Activated CD8-positive, alpha-beta memory T cell treated with anti-CD3 and anti-CD28 coated beads, Interleukin-2, amount 50 U/mL, for 48 hours (primary cell): ENCODE data around the gene CST9L.

ENCODE experiments used
- DNase-seq: peaks from one replicate; pipeline ENCODE4 v3.0.0-alpha.2; 2020

CST9L gene

DNA sequence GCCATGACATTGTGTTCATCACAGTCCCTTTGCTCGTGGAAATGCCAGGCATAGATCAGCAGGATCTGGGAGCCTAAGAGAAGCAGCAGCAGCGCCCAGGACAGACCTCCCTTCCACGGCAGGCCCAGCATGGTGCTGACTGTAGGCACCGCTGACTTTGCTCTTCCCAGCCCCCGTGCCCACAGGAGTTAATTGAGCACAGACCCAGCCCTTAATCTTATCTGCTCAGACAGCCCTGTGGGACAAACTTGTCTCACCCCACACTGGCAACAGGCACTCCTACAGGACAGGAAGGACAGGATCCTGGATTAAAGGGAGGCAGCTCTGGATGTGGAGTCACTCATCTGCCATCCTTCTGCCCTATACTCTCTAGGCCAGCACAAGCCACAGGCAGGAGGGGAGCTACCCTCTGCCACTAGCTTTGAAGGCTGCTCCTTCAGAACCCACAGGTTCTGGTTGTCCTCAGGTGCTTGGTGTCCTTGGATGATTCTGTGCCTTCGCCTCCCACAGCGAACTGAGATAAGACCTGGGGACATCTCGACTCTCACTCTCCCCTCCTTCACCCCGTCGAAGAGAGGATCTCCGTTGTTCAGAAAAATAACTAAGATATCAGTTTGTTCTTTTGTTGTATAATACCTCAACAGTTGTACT lies at the start of gene CST9L:
Gene CST9L (minus strand): TSS at position 165 of the 651 bp plus-strand sequence. CDS start 34 bp downstream, at position 131.
- DNase-seq, result no peak

DNA sequence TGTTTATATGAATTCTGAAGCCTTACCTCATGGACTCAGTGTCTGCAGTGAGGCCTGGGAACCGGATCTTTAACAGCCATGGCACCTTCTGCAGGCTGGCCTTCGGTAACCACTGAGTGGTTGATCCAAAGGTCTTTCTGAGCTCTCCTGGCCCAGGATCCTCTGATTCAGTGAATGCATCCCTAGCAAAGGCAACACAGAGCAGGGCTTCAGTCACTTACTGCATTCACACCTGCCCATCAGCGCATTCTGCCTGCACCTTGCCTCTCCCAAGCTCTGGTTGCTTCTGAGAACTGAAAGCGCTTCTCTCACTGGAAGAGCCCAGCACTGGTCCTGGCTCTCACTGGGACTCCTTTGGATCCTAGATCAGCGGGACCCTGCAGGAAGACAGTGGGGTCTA lies 45.9 kb upstream of the CST9L start:
- DNase-seq, result no peak

DNA sequence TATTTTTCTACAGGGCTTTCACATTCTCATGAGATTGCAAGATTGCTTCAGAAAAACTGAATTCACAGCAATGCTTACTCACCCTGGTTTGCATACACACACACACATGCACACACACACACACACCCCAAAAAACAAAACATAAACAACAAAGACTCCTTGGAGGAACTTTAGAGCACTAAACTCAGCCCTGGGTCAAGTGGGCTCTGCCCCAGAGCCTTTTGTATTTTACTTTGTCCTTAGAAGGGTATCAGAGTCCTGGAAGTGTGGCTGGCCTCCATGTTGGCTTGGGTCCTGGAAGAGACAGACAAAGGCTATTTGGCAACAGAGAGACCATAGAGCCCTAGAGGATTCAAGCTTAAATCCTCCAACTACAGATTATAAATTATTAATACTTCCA lies 45.4 kb upstream of the CST9L start:
- DNase-seq, result no peak

GRCh38 chr20:23612396-23612795 lies 44.1 kb upstream of the CST9L start:
- no peak for DNase-seq

GRCh38 chr20:23609486-23610109 lies 41.3 kb upstream of the CST9L start:
- DNase-seq, result no peak

GRCh38 chr20:23608251-23608846 lies 40.1 kb upstream of the CST9L start:
- no peak for DNase-seq

DNA sequence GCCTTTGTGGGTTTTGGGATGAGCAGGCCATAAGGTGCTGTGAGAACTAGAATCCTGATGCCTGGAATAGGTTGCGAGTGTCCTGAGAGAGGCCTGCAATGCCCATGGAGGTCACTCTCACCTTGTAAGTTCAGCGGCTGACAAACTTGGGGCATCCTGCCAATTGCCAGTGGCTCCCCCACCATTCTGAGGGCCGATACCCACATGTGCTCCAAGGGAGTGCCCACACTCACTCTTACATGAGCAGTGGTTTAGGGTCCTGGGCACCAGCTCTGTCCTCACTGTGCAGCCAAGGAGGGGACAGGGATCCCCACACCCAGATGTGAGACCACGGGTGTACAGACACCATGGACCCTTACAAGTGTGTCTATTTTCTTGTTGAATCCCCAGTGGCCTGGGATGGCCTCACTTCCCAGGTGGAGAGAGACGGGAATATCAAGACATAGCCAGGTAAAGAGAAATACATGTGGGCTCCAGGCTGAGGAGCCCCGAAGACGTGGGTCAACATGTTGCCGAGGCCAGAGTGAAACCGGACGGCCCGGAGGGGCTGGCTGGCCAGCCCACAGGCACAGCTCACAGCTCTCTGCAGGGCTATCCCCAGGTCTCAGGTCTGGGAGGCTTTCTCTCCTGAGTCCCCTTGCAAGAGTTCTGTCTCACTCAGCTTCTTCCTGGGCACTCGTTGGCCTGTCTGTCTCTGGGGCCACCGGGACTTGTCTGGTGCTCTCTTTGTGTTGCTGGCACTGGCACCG lies 39.4 kb upstream of the CST9L start:
- DNase-seq, result no peak

GRCh38 chr20:23606652-23607049 lies 38.4 kb upstream of the CST9L start:
- peak; percentile 84 for DNase-seq

- no peak for DNase-seq
Measured at GRCh38 chr20:23605867-23606651, 37.8 kb upstream of the CST9L start, which contains the start of gene CST9. Gene CST9 (minus strand): TSS chr20:23605917. CDS start chr20:23605864, 53 bp downstream.

- no peak for DNase-seq
Measured at GRCh38 chr20:23604306-23604705, 36.0 kb upstream of the CST9L start.

GRCh38 chr20:23603321-23603720 lies 35.0 kb upstream of the CST9L start:
- no peak for DNase-seq

DNA sequence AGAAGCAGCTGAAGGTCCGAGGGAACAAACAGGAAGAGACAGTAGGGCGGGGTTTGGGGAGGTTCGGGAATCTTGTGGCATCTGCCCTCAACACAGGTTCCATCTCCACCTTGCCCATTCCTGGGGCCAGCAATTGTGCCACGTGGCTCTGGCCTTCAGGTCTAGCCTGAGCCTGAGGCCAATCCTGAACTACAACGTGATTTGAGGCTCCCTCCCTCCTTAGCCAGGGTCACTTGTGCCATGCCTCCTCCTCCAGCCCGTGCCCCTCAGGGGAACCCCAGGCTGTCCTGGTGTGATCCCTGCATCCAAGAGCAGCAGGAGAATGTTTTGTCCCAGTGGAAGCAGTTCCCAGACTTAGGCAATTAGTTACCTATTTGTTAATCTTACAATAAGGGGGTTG lies 34.4 kb upstream of the CST9L start:
- no peak for DNase-seq

DNA sequence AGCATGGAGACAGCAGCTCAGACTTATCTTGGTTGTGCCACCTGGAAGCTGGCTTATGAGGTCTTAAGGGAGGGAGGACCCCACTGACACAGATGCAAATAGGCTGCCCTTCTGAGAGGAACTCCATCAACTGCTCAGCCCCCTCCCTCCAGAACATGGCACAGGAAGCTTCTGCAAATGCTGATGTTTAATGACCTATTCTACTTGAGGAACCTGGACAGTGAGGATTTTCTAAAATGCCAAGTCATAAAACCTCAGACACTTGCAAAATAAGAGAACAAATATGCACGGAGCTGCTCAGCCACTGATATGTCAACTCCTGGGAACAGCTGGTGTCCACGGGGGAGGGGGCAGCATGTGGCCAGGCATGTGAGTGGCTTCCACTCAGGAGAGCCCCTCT lies 34.0 kb upstream of the CST9L start:
- DNase-seq, result no peak

- DNase-seq, result no peak
Measured at GRCh38 chr20:23601715-23602114, 33.4 kb upstream of the CST9L start.

GRCh38 chr20:23598481-23598880 lies 30.2 kb upstream of the CST9L start:
- DNase-seq, result no peak

- no peak for DNase-seq
Measured at GRCh38 chr20:23596579-23597250, 28.4 kb upstream of the CST9L start.

DNA sequence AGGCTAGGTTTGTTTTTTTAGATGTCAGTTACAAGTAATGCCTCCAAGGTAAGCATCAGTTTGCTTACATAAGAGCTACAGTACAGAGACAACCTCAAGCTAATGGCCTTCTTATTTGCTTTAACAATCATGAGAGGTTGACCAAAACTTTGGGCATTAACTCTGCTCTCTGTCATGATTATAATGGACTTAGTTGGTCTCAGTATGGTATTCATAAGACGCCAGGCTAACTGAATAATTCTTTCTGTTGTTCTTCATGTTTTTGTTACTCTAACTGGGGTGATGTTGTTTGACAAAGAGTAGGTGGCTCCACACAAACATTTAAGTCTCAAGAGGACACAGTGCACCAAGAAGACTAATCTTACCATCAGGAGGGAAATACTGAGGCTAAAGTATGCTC lies 27.7 kb upstream of the CST9L start:
- no peak for DNase-seq

GRCh38 chr20:23588434-23589403 lies 20.4 kb upstream of the CST9L start:
- no peak for DNase-seq

DNA sequence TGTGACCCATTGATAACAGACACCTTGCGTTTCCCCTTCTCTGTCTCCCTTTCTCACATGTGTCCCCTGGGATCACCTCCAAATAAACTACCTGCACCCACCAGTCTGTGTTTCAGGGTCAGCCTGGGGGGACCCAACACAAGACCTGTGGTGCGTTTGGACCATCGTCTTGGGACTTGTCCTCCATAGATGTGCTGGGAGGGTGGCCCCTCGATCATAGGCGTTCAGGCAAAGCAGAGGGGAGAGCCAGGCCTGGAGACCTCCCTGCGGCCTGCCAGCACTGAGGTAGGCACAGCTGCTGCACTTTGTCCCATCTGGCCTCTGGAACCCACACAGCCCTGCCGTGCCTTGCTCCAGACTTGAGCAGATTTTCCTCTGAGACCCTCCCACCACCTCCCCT lies 19.3 kb upstream of the CST9L start:
- DNase-seq, result no peak

DNA sequence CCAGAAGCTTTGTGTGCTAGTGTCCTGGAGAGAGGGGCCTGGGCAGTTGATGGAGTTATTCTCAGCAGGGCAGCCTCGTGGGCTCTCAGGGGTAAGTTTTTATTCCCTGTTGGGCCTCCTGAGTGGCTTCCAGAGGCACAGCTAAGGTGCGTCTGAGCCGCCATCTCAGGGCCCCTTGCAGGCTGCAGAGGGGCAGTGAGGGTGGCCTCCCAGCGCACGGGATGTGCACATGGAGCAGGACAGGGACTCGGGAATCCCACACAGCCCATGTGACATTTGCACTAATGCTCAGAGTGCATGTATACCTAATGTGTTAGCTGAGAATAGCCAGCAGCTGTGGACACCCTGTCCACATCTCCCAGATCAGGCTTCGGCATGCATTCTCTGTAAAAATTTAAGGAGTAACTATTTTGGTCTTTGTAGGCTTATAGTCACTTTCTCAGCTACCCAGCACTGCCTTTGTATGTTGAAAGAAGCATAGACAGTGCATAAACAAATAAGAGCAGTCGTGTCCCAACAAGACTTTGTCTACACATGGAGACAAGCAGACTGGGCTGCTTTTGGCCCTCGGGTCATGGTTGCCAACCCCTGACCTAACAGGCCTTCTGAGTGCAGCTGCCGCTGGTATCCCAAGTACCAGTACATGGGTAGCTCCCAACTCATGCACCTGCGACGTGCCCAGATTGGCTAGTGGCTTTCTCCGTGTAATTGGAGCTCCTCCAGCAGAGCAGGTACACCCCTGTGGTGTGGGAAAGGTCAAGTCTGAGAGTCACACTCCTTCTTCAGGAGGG lies 18.6 kb upstream of the CST9L start:
- no peak for DNase-seq
